Activated CD4-positive, alpha-beta T cell treated with anti-CD3 and anti-CD28 coated beads, Interleukin-2, amount 10 ng/mL, durations not matched to agents 7 days and 5 days (primary cell): Measurements from ENCODE around the gene KRTAP10-1. TPM values are rescaled to one million over a fixed set of nuclear protein-coding genes. Genes with fewer than 3 reads are reported as not detected.
"Not testable (repeated sequence)": the region's sequence is repeated elsewhere in the genome, so short reads cannot be mapped to it uniquely, and the experiment has no call there.

Source experiments
- CTCF ChIA-PET: fragments of 350-600 bp; sonication (Branson Sonifier 250); formaldehyde crosslinking; loops from one replicate; lab custom pipeline; 2021; ENCODE audit warnings: antibody characterized with exemption; lab: Charles Lee
- POLR2A ChIA-PET: fragments of 350-600 bp; sonication (Branson Sonifier 250); formaldehyde crosslinking; loops from one replicate; lab custom pipeline; 2021; ENCODE audit warnings: antibody characterized with exemption; lab: Charles Lee
- DNase-seq: peaks from one replicate; pipeline ENCODE4 v3.0.0-alpha.2; 2020
- H3K27ac Mint-ChIP-seq: one replicate; pipeline ENCODE4 v1.8.0; 2021; ENCODE audit warnings: mild to moderate bottlenecking, moderate library complexity, mixed read lengths
- H3K27me3 Mint-ChIP-seq: one replicate; pipeline ENCODE4 v1.8.0; 2021; ENCODE audit warnings: mixed read lengths
- H3K36me3 Mint-ChIP-seq: one replicate; pipeline ENCODE4 v1.8.0; 2021; ENCODE audit warnings: low read depth, mixed read lengths
- H3K4me1 Mint-ChIP-seq: one replicate; pipeline ENCODE4 v1.8.0; 2021; ENCODE audit warnings: mixed read lengths
- H3K4me3 Mint-ChIP-seq: one replicate; pipeline ENCODE4 v1.8.0; 2021; ENCODE audit warnings: mild to moderate bottlenecking, moderate library complexity, mixed read lengths
- H3K9me3 Mint-ChIP-seq: one replicate; pipeline ENCODE4 v1.8.0; 2021; ENCODE audit warnings: mixed read lengths
- total RNA-seq, 2 experiments: library from RNA; stranded (reverse); gene quantifications; one replicate each; pipeline ENCODE4 v1.2.3, GENCODE V29; 2021

KRTAP10-1 gene
- total RNA-seq, 2 experiments from 2014 or later = not detected

GRCh38 chr21:44550285-44550684 lies 10.3 kb upstream of the KRTAP10-1 start:
- Mint-ChIP-seq H3K9me3 (peaks cover 19% of the 10 kb centered on the region), H3K36me3 (peaks cover 19% of the 10 kb centered on the region), H3K4me1 (peaks cover 15% of the 10 kb centered on the region)
- CTCF ChIA-PET = interaction anchor here (1.0 to 1.2 kb wide), 2 partner anchors 40 to 66 kb away, joined by 3 read pairs; no protein-coding TSS in a partner anchor
- H3K27ac Mint-ChIP-seq, H3K4me3 Mint-ChIP-seq, H3K27me3 Mint-ChIP-seq, DNase-seq, POLR2A ChIA-PET: not testable (repeated sequence)

GRCh38 chr21:44549525-44550211 lies 9.7 kb upstream of the KRTAP10-1 start:
- DNase-seq = no peak
- H3K4me1 Mint-ChIP-seq = peaks cover 15% of the 10 kb centered on the region
- no peaks in the 10 kb centered on the region for H3K27me3 Mint-ChIP-seq
- CTCF ChIA-PET = interaction anchor here (1.1 to 1.2 kb wide), 2 partner anchors 65 to 189 kb away, joined by 3 to 4 read pairs; no protein-coding TSS in a partner anchor
- POLR2A ChIA-PET = no interaction called here
- H3K4me3 Mint-ChIP-seq = no peak overlapping the region
- peaks cover 19% of the 10 kb centered on the region for H3K36me3 Mint-ChIP-seq
- H3K27ac Mint-ChIP-seq = no peak overlapping the region
- H3K9me3 Mint-ChIP-seq = peaks cover 19% of the 10 kb centered on the region

GRCh38 chr21:44548922-44549321 lies 8.9 kb upstream of the KRTAP10-1 start:
- peaks cover 15% of the 10 kb centered on the region for H3K4me1 Mint-ChIP-seq
- peaks cover 19% of the 10 kb centered on the region for H3K9me3 Mint-ChIP-seq
- H3K4me3 Mint-ChIP-seq = no peak overlapping the region
- POLR2A ChIA-PET = no interaction called here
- H3K27ac Mint-ChIP-seq = no peak overlapping the region
- CTCF ChIA-PET = interaction anchor here (1.1 kb wide), 1 partner anchor 188 kb away, joined by 4 read pairs; no protein-coding TSS in a partner anchor
- no peaks in the 10 kb centered on the region for H3K27me3 Mint-ChIP-seq
- H3K36me3 Mint-ChIP-seq = peaks cover 19% of the 10 kb centered on the region
- DNase-seq = no peak

GRCh38 chr21:44548381-44548780 lies 8.4 kb upstream of the KRTAP10-1 start:
- Mint-ChIP-seq H3K27ac (no peak overlapping the region), H3K4me1 (peaks cover 15% of the 10 kb centered on the region), H3K36me3 (peaks cover 19% of the 10 kb centered on the region), H3K4me3 (no peak overlapping the region), H3K9me3 (peaks cover 19% of the 10 kb centered on the region), H3K27me3 (no peaks in the 10 kb centered on the region)
- ChIA-PET POLR2A (no interaction called here), CTCF (interaction anchor here (1.1 kb wide), 1 partner anchor 187 kb away, joined by 4 read pairs; no protein-coding TSS in a partner anchor)
- no peak for DNase-seq

- Mint-ChIP-seq H3K9me3 (peaks cover 19% of the 10 kb centered on the region), H3K4me3 (peak overlapping the region; percentile 59), H3K27me3 (no peaks in the 10 kb centered on the region), H3K36me3 (peaks cover 19% of the 10 kb centered on the region), H3K27ac (peak overlapping the region; percentile 88), H3K4me1 (peaks cover 15% of the 10 kb centered on the region)
- ChIA-PET CTCF (no interaction called here), POLR2A (no interaction called here)
- DNase-seq = peak; percentile 45
Measured at GRCh38 chr21:44547656-44548331, 7.8 kb upstream of the KRTAP10-1 start.

- H3K4me1 Mint-ChIP-seq = peaks cover 15% of the 10 kb centered on the region
- H3K27ac Mint-ChIP-seq = no peak overlapping the region
- no peak for DNase-seq
- no peak overlapping the region for H3K4me3 Mint-ChIP-seq
- CTCF ChIA-PET = interaction anchor here (0.7 kb wide), 2 partner anchors 57 to 100 kb away, joined by 3 to 4 read pairs; no protein-coding TSS in a partner anchor
- POLR2A ChIA-PET = no interaction called here
- no peaks in the 10 kb centered on the region for H3K27me3 Mint-ChIP-seq
- peaks cover 25% of the 10 kb centered on the region for H3K9me3 Mint-ChIP-seq
- peaks cover 19% of the 10 kb centered on the region for H3K36me3 Mint-ChIP-seq
Measured at GRCh38 chr21:44544566-44544965, 4.6 kb upstream of the KRTAP10-1 start.

GRCh38 chr21:44542716-44543115 lies 2.7 kb upstream of the KRTAP10-1 start:
- peaks cover 15% of the 10 kb centered on the region for H3K36me3 Mint-ChIP-seq
- peaks cover 10% of the 10 kb centered on the region for H3K4me1 Mint-ChIP-seq
- H3K9me3 Mint-ChIP-seq = peaks cover 22% of the 10 kb centered on the region
- no peak overlapping the region for H3K27ac Mint-ChIP-seq
- POLR2A ChIA-PET = no interaction called here
- CTCF ChIA-PET = no interaction called here
- no peaks in the 10 kb centered on the region for H3K27me3 Mint-ChIP-seq
- no peak for DNase-seq
- no peak overlapping the region for H3K4me3 Mint-ChIP-seq

- no peak overlapping the region for H3K4me3 Mint-ChIP-seq
- H3K9me3 Mint-ChIP-seq = peaks cover 9% of the 10 kb centered on the region
- POLR2A ChIA-PET = no interaction called here
- no peak for DNase-seq
- no peaks in the 10 kb centered on the region for H3K27me3 Mint-ChIP-seq
- H3K36me3 Mint-ChIP-seq = peaks cover 2% of the 10 kb centered on the region
- CTCF ChIA-PET = interaction anchor here (0.6 to 1.7 kb wide), 3 partner anchors 9 to 21 kb away, joined by 3 to 4 read pairs (median 3); partner anchors contain the start of gene KRTAP10-2
- no peaks in the 10 kb centered on the region for H3K4me1 Mint-ChIP-seq
- H3K27ac Mint-ChIP-seq = no peak overlapping the region
Measured at GRCh38 chr21:44540741-44541288, 820 bp upstream of the KRTAP10-1 start.

GRCh38 chr21:44539046-44539445 lies 949 bp downstream of the KRTAP10-1 start:
- Mint-ChIP-seq H3K27ac (no peak overlapping the region), H3K4me1 (no peaks in the 10 kb centered on the region), H3K27me3 (no peaks in the 10 kb centered on the region), H3K9me3 (peaks cover 6% of the 10 kb centered on the region), H3K36me3 (no peaks in the 10 kb centered on the region), H3K4me3 (no peak overlapping the region)
- DNase-seq = no peak
- ChIA-PET POLR2A (interaction anchor here (0.6 kb wide), 1 partner anchor 466 kb away, joined by 4 read pairs; no protein-coding TSS in a partner anchor), CTCF (no interaction called here)

GRCh38 chr21:44537930-44538911 lies 1.8 kb downstream of the KRTAP10-1 start:
- Mint-ChIP-seq H3K36me3 (no peaks in the 10 kb centered on the region), H3K4me1 (no peaks in the 10 kb centered on the region), H3K9me3 (peaks cover 6% of the 10 kb centered on the region), H3K27me3 (no peaks in the 10 kb centered on the region), H3K4me3 (no peak overlapping the region), H3K27ac (no peak overlapping the region)
- DNase-seq = no peak
- ChIA-PET CTCF (interaction anchor here (1.9 kb wide), 1 partner anchor 28 kb away, joined by 7 read pairs; no protein-coding TSS in a partner anchor), POLR2A (interaction anchor here (0.6 kb wide), 1 partner anchor 465 kb away, joined by 4 read pairs; no protein-coding TSS in a partner anchor)

GRCh38 chr21:44535963-44536362 lies 4.0 kb downstream of the KRTAP10-1 start:
- no peaks in the 10 kb centered on the region for H3K36me3 Mint-ChIP-seq
- no peak overlapping the region for H3K27ac Mint-ChIP-seq
- no peaks in the 10 kb centered on the region for H3K27me3 Mint-ChIP-seq
- CTCF ChIA-PET = interaction anchor here (0.5 to 1.0 kb wide), 2 partner anchors 39 to 115 kb away, joined by 3 read pairs; no protein-coding TSS in a partner anchor
- H3K9me3 Mint-ChIP-seq = peaks cover 1% of the 10 kb centered on the region
- POLR2A ChIA-PET = no interaction called here
- no peak overlapping the region for H3K4me3 Mint-ChIP-seq
- no peak for DNase-seq
- no peaks in the 10 kb centered on the region for H3K4me1 Mint-ChIP-seq

- no peaks in the 10 kb centered on the region for H3K9me3 Mint-ChIP-seq
- H3K27me3 Mint-ChIP-seq = no peaks in the 10 kb centered on the region
- ChIA-PET POLR2A (no interaction called here), CTCF (no interaction called here)
- DNase-seq = no peak
- no peaks in the 10 kb centered on the region for H3K4me1 Mint-ChIP-seq
- H3K27ac Mint-ChIP-seq = no peak overlapping the region
- H3K36me3 Mint-ChIP-seq = no peaks in the 10 kb centered on the region
- no peak overlapping the region for H3K4me3 Mint-ChIP-seq
Measured at GRCh38 chr21:44534688-44535087, 5.3 kb downstream of the KRTAP10-1 start.
